Central memory CD8-positive, alpha-beta T cell (primary cell): ENCODE measurements around the gene ASAP2.

Source experiments
- ATAC-seq: fragments of 150-1000 bp; cut with Tn5 transposase; replicated peaks from 2 replicates; pipeline ENCODE4 v1.10.0; 2022; ENCODE audit warnings: mild to moderate bottlenecking, moderate FRiP score, moderate number of reproducible peaks; ENCODE audit not compliant: poor library complexity, severe bottlenecking; ENCODE audit errors: extremely low read depth
- DNase-seq, 2 donors: peaks; one replicate each; pipeline ENCODE4 v3.0.0; 2021; ENCODE audit warnings: low spot score in 2 of 2
- H3K27ac Mint-ChIP-seq: one replicate; pipeline ENCODE4 v1.8.0; 2022; ENCODE audit warnings: low read depth, mild to moderate bottlenecking, moderate library complexity, mixed read lengths
- H3K27me3 Mint-ChIP-seq: one replicate; pipeline ENCODE4 v1.8.0; 2022; ENCODE audit warnings: mixed read lengths
- H3K36me3 Mint-ChIP-seq: one replicate; pipeline ENCODE4 v1.8.0; 2022; ENCODE audit warnings: mild to moderate bottlenecking, moderate library complexity, mixed read lengths; ENCODE audit not compliant: insufficient read depth
- H3K4me1 Mint-ChIP-seq: one replicate; pipeline ENCODE4 v1.8.0; 2022; ENCODE audit warnings: mixed read lengths
- H3K4me3 Mint-ChIP-seq: one replicate; pipeline ENCODE4 v1.8.0; 2022; ENCODE audit warnings: mild to moderate bottlenecking, moderate library complexity, mixed read lengths
- H3K9me3 Mint-ChIP-seq: one replicate; pipeline ENCODE4 v1.8.0; 2022; ENCODE audit warnings: mixed read lengths

Gene ASAP2

GRCh38 chr2:9205963-9206948 lies at the start of gene ASAP2:
Gene ASAP2, plus strand, starts transcription at chr2:9206812. Its CDS starts 293 bp downstream, at chr2:9207105.
- H3K27ac Mint-ChIP-seq, result no peak within 1 kb of the TSS
- peaks cover 6% of the 10 kb centered on the region for H3K4me1 Mint-ChIP-seq
- no peaks in the 10 kb centered on the region for H3K9me3 Mint-ChIP-seq
- H3K36me3 Mint-ChIP-seq, result no peaks in the 10 kb centered on the region
- DNase-seq (no peak), ATAC-seq (peak; percentile 68)
- H3K4me3 Mint-ChIP-seq, result peak within 1 kb of the TSS; percentile 60
- H3K27me3 Mint-ChIP-seq, result peaks cover 54% of the 10 kb centered on the region

GRCh38 chr2:9158786-9159779 lies 47.5 kb upstream of the ASAP2 start:
- Mint-ChIP-seq H3K27me3 (peaks cover 44% of the 10 kb centered on the region), H3K4me1 (no peaks in the 10 kb centered on the region), H3K4me3 (no peak overlapping the region), H3K36me3 (no peaks in the 10 kb centered on the region), H3K27ac (no peak overlapping the region), H3K9me3 (no peaks in the 10 kb centered on the region)
- DNase-seq, result no peak
- no peak for ATAC-seq

GRCh38 chr2:9160732-9161131 lies 45.9 kb upstream of the ASAP2 start:
- Mint-ChIP-seq H3K36me3 (no peaks in the 10 kb centered on the region), H3K27ac (no peak overlapping the region), H3K27me3 (peaks cover 32% of the 10 kb centered on the region), H3K9me3 (no peaks in the 10 kb centered on the region), H3K4me1 (no peaks in the 10 kb centered on the region), H3K4me3 (no peak overlapping the region)
- no peak for DNase-seq
- no peak for ATAC-seq

GRCh38 chr2:9162841-9163240 lies 43.8 kb upstream of the ASAP2 start:
- Mint-ChIP-seq H3K27ac (no peak overlapping the region), H3K27me3 (peaks cover 29% of the 10 kb centered on the region), H3K36me3 (no peaks in the 10 kb centered on the region), H3K4me1 (no peaks in the 10 kb centered on the region), H3K4me3 (no peak overlapping the region), H3K9me3 (no peaks in the 10 kb centered on the region)
- ATAC-seq (no peak), DNase-seq (no peak)

- DNase-seq (no peak), ATAC-seq (no peak)
- Mint-ChIP-seq H3K27ac (no peak overlapping the region), H3K27me3 (peaks cover 31% of the 10 kb centered on the region), H3K4me3 (no peak overlapping the region), H3K36me3 (no peaks in the 10 kb centered on the region), H3K9me3 (no peaks in the 10 kb centered on the region), H3K4me1 (no peaks in the 10 kb centered on the region)
Measured at GRCh38 chr2:9163306-9164111, 43.1 kb upstream of the ASAP2 start.

GRCh38 chr2:9164112-9164608 lies 42.5 kb upstream of the ASAP2 start:
- ATAC-seq (no peak), DNase-seq (no peak)
- Mint-ChIP-seq H3K27me3 (peaks cover 37% of the 10 kb centered on the region), H3K27ac (no peak overlapping the region), H3K4me3 (no peak overlapping the region), H3K4me1 (no peaks in the 10 kb centered on the region), H3K36me3 (no peaks in the 10 kb centered on the region), H3K9me3 (no peaks in the 10 kb centered on the region)

GRCh38 chr2:9165625-9166024 lies 41.0 kb upstream of the ASAP2 start:
- no peaks in the 10 kb centered on the region for H3K9me3 Mint-ChIP-seq
- ATAC-seq (no peak), DNase-seq (no peak)
- H3K4me1 Mint-ChIP-seq, result no peaks in the 10 kb centered on the region
- H3K4me3 Mint-ChIP-seq, result no peak overlapping the region
- H3K27me3 Mint-ChIP-seq, result peaks cover 51% of the 10 kb centered on the region
- H3K36me3 Mint-ChIP-seq, result no peaks in the 10 kb centered on the region
- no peak overlapping the region for H3K27ac Mint-ChIP-seq

GRCh38 chr2:9166579-9167377 lies 39.8 kb upstream of the ASAP2 start:
- Mint-ChIP-seq H3K27ac (no peak overlapping the region), H3K27me3 (peaks cover 54% of the 10 kb centered on the region), H3K4me3 (no peak overlapping the region), H3K9me3 (no peaks in the 10 kb centered on the region), H3K4me1 (no peaks in the 10 kb centered on the region), H3K36me3 (no peaks in the 10 kb centered on the region)
- ATAC-seq, result no peak
- DNase-seq, result no peak

GRCh38 chr2:9167718-9168657 lies 38.6 kb upstream of the ASAP2 start:
- Mint-ChIP-seq H3K4me1 (no peaks in the 10 kb centered on the region), H3K27me3 (peaks cover 66% of the 10 kb centered on the region), H3K4me3 (no peak overlapping the region), H3K27ac (no peak overlapping the region), H3K36me3 (no peaks in the 10 kb centered on the region), H3K9me3 (no peaks in the 10 kb centered on the region)
- DNase-seq, result no peak
- ATAC-seq, result no peak

GRCh38 chr2:9168821-9169221 lies 37.8 kb upstream of the ASAP2 start:
- no peak for ATAC-seq
- peaks cover 66% of the 10 kb centered on the region for H3K27me3 Mint-ChIP-seq
- no peaks in the 10 kb centered on the region for H3K36me3 Mint-ChIP-seq
- H3K4me1 Mint-ChIP-seq, result no peaks in the 10 kb centered on the region
- H3K27ac Mint-ChIP-seq, result no peak overlapping the region
- H3K4me3 Mint-ChIP-seq, result no peak overlapping the region
- H3K9me3 Mint-ChIP-seq, result no peaks in the 10 kb centered on the region
- DNase-seq, result no peak
